Peyer's patch (tissue), 4 donors: ENCODE data around the gene SRSF11.
"Not testable (repeated sequence)": the region's sequence is repeated elsewhere in the genome, so short reads cannot be mapped to it uniquely, and the experiment has no call there.

Experiments used
- POLR2A ChIP-seq, 2 donors: fragments of 450-650 bp; IDR thresholded peaks; one replicate each; pipeline ENCODE4 v1.5.1; 2017; ENCODE audit warnings: antibody characterized with exemption in 2 of 2, mild to moderate bottlenecking in 2 of 2, moderate library complexity in 2 of 2
- TF ChIP-seq, protein P1 (sequence below), 6 experiments: fragments of 450-650 bp in 4 of 6; fragments of 200-600 bp in 2 of 6; sonication (generic) in 1 of 6; IDR thresholded peaks; one replicate each; pipeline ENCODE4 v1.5.1; 2017 to 2019; ENCODE audit warnings: antibody characterized with exemption in 6 of 6, mild to moderate bottlenecking in 3 of 6, moderate library complexity in 1 of 6

DNA sequence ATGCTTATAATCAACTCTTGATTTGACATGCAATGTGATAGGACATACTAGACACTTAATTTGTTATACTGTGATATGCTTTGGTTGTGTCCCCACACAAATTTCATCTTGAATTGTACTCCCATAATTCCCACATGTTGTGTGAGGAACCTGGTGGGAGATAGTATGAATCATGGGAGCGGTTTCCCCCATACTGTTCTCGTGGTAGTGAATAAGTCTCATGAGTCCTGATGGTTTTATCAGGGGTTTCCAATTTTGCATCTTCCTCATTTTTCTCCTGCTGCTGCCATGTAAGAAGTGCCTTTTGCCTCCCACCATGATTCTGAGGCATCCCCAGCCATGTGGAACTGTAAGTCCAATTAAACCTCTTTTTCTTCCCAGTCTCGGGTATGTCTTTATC lies 36.0 kb upstream of the SRSF11 start:
- TF ChIP-seq POLR2A (IDR thresholded peaks at IDR 0.05) = not testable (repeated sequence)
- TF ChIP-seq, protein P1, sequence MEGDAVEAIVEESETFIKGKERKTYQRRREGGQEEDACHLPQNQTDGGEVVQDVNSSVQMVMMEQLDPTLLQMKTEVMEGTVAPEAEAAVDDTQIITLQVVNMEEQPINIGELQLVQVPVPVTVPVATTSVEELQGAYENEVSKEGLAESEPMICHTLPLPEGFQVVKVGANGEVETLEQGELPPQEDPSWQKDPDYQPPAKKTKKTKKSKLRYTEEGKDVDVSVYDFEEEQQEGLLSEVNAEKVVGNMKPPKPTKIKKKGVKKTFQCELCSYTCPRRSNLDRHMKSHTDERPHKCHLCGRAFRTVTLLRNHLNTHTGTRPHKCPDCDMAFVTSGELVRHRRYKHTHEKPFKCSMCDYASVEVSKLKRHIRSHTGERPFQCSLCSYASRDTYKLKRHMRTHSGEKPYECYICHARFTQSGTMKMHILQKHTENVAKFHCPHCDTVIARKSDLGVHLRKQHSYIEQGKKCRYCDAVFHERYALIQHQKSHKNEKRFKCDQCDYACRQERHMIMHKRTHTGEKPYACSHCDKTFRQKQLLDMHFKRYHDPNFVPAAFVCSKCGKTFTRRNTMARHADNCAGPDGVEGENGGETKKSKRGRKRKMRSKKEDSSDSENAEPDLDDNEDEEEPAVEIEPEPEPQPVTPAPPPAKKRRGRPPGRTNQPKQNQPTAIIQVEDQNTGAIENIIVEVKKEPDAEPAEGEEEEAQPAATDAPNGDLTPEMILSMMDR (IDR thresholded peaks at IDR 0.05) = not testable (repeated sequence)
